Panc1 (cell line): Measurements from ENCODE around the gene SELENOT. TPM values are rescaled to one million over a fixed set of nuclear protein-coding genes. Genes with fewer than 3 reads are reported as not detected.

ENCODE experiments used
- ATAC-seq: fragments of 200-7000 bp; cut with Tn5 transposase; 2 replicates; pipeline ENCODE4 v1.9.1; 2020; ENCODE audit warnings: mild to moderate bottlenecking, moderate library complexity
- BruUV-seq: library from RNA; stranded (reverse); fragments of 400-500 nt; replicated peaks from 2 replicates; lab custom pipeline; 2021; lab: Mats Ljungman, UMichigan
- CTCF ChIA-PET: fragments of 300-600 bp; sonication (Branson Sonifier 250); formaldehyde crosslinking; loops from one replicate; lab custom pipeline; 2022; ENCODE audit warnings: antibody characterized with exemption; lab: Charles Lee
- POLR2A ChIA-PET: fragments of 300-600 bp; sonication (Branson Sonifier 250); formaldehyde crosslinking; loops from one replicate; lab custom pipeline; 2022; ENCODE audit warnings: antibody characterized with exemption; lab: Charles Lee
- DNase-seq: peaks from one replicate; pipeline ENCODE4 v3.0.0-alpha.2; 2010; ENCODE audit warnings: low read depth, low spot score
- H3K27ac ChIP-seq: 2 replicates; pipeline ENCODE4 v1.5.1; 2011; ENCODE audit warnings: mild to moderate bottlenecking, low read length, inconsistent platforms
- H3K27me3 ChIP-seq: fragments of 200-500 bp; sonication (Bioruptor generic); 2 replicates; pipeline ENCODE4 v1.6.0; 2014; ENCODE audit warnings: low read length, inconsistent platforms; ENCODE audit not compliant: control insufficient read depth, insufficient read depth
- H3K36me3 ChIP-seq: fragments of 200-500 bp; sonication (Bioruptor generic); 2 replicates; pipeline ENCODE4 v1.5.1; 2014; ENCODE audit warnings: inconsistent platforms, mild to moderate bottlenecking, low read length, moderate library complexity; ENCODE audit not compliant: control insufficient read depth, insufficient read depth
- H3K4me1 ChIP-seq: 2 replicates; pipeline ENCODE4 v1.5.1; 2011; ENCODE audit warnings: inconsistent platforms, mild to moderate bottlenecking, low read length, moderate library complexity; ENCODE audit not compliant: control insufficient read depth, insufficient read depth
- H3K4me3 ChIP-seq, 2 experiments: 2 replicates each; pipeline ENCODE4 v1.5.1; 2011 to 2012; ENCODE audit warnings: low read depth in 2 of 2, low read length in 2 of 2, mild to moderate bottlenecking in 2 of 2, inconsistent platforms in 1 of 2, moderate library complexity in 1 of 2
- H3K9me3 ChIP-seq: fragments of 200-500 bp; sonication (Bioruptor generic); 2 replicates; pipeline ENCODE4 v1.5.1; 2014; ENCODE audit warnings: low read depth, mild to moderate bottlenecking, inconsistent platforms, low read length, moderate library complexity; ENCODE audit not compliant: control insufficient read depth, insufficient read depth
- POLR2AphosphoS5 ChIP-seq: IDR thresholded peaks from 2 replicates; pipeline ENCODE4 v1.6.1; 2012; ENCODE audit warnings: mild to moderate bottlenecking, low read depth, low read length, moderate library complexity
- REST ChIP-seq, 2 experiments: IDR thresholded peaks; 2 replicates each; pipeline ENCODE4 v1.6.1; 2011 to 2012; ENCODE audit warnings: low read depth in 2 of 2, control low read depth in 1 of 2, low read length in 1 of 2, mild to moderate bottlenecking in 1 of 2, moderate library complexity in 1 of 2; ENCODE audit not compliant: insufficient read depth in 1 of 2
- SIN3A ChIP-seq: IDR thresholded peaks from 2 replicates; pipeline ENCODE4 v1.6.1; 2012; ENCODE audit warnings: low read depth, mild to moderate bottlenecking, low read length, moderate library complexity, borderline replicate concordance; ENCODE audit not compliant: insufficient read depth
- TCF7L2 ChIP-seq: IDR thresholded peaks from 2 replicates; pipeline ENCODE4 v1.6.1; 2011; ENCODE audit warnings: mild to moderate bottlenecking, low read depth, low read length, inconsistent platforms
- in situ Hi-C: cut with HindIII; loops from 2 replicates; pipeline ENCODE4 v1.10.0; 2016; ENCODE audit warnings: low sequenced_read_pairs, low pct_unique_long_range_greater_than_20kb
- intact Hi-C: fragments of 100-400 bp; cut with micrococcal nuclease; formaldehyde crosslinking; loops from one replicate; pipeline ENCODE4 v1.10.0; 2022; ENCODE audit not compliant: unreplicated experiment
- total RNA-seq: library from RNA; stranded (reverse); gene quantifications from one replicate; pipeline ENCODE4 v1.2.1, GENCODE V29; 2021; ENCODE audit not compliant: unreplicated experiment
- TF ChIP-seq, protein P1 (sequence below): fragments of 450-650 bp; IDR thresholded peaks from 2 replicates; pipeline ENCODE4 v1.5.1; 2017; ENCODE audit warnings: mild to moderate bottlenecking

SELENOT gene
- total RNA-seq, 1 experiment from 2014 or later: 114 TPM

DNA sequence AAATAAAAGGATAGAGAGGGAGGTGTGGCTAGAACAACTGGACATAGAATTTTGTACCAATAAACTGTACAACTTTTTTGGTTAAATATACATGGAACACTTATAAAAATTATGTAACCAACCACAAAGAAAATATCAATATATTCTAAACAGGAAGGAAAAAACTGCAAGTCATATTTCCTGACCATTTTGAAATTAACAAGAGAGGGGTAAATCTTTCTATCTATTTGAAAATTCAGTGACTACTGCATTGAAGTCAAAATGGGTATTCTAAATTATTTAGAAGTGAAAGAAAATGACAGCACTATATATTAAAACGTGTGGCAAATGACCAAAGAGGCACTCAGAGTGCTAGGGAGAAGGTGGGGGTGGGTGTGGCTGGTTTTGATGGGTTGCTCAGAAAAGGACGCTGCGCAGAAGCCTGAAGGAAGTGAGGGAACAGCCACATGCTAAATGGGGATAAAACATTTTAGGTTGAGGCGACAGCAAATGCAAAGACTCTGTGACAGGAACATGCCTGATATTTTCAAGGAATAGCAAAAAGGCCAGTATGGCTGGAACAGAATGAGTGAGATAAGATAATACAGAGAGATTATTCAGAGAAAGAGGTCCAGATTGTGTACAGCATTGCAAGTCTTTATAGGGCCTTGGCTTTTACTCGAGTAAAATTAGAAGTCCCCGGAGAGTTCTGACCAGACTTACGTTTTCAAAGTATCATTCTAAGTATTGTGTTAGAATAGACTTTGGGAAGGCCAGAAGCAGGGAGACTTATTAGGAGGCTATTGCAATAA is 59.5 kb downstream of the SELENOT start:
- CTCF ChIA-PET: no interaction called here
- Histone ChIP-seq H3K4me3 (no peak overlapping the region), H3K27ac (no peak overlapping the region), H3K9me3 (no peaks in the 10 kb centered on the region), H3K4me1 (no peaks in the 10 kb centered on the region), H3K36me3 (no peaks in the 10 kb centered on the region), H3K27me3 (peaks cover 7% of the 10 kb centered on the region; the same call in 1 of the 2 replicates)
- DNase-seq: no peak
- in situ Hi-C loops (no loop called here), intact Hi-C loops (no loop called here)
- no TSS peak for BruUV-seq
- ATAC-seq: no peak
- POLR2A ChIA-PET: no interaction called here
- TF ChIP-seq POLR2AphosphoS5 (no peak), REST (IDR thresholded peaks at IDR 0.05; ENCODE audit: insufficient read depth in 1 of 2, low read depth in 2 of 2, low read length in 1 of 2) (no peak), SIN3A (no peak), TCF7L2 (no peak)
- TF ChIP-seq, protein P1, sequence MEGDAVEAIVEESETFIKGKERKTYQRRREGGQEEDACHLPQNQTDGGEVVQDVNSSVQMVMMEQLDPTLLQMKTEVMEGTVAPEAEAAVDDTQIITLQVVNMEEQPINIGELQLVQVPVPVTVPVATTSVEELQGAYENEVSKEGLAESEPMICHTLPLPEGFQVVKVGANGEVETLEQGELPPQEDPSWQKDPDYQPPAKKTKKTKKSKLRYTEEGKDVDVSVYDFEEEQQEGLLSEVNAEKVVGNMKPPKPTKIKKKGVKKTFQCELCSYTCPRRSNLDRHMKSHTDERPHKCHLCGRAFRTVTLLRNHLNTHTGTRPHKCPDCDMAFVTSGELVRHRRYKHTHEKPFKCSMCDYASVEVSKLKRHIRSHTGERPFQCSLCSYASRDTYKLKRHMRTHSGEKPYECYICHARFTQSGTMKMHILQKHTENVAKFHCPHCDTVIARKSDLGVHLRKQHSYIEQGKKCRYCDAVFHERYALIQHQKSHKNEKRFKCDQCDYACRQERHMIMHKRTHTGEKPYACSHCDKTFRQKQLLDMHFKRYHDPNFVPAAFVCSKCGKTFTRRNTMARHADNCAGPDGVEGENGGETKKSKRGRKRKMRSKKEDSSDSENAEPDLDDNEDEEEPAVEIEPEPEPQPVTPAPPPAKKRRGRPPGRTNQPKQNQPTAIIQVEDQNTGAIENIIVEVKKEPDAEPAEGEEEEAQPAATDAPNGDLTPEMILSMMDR: no peak

DNA sequence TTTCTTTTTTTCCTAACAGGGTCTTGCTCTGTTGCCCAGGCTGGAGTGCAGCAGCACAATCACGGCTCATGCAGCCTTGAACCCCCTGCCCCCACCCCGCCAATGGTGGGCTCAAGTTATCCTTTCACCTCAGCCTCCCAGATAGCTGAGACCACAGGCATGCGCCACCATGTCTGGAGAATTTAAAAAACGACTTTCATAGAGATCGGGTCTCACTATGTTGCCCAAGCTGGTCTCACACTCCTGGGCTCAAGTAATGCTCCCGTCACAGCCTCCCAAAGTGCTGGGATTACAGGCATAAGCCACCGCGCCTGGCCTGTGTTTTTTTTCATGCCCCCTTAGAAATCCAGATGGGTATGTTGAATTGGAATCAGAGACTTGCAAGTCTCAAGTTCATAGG is 60.3 kb downstream of the SELENOT start:
- ChIA-PET POLR2A (interaction anchor here (0.7 kb wide), 1 partner anchor 65 kb away, joined by 3 read pairs; no protein-coding TSS in a partner anchor), CTCF (no interaction called here)
- Histone ChIP-seq H3K9me3 (no peaks in the 10 kb centered on the region), H3K36me3 (no peaks in the 10 kb centered on the region), H3K4me3 (no peak overlapping the region), H3K27ac (no peak overlapping the region), H3K4me1 (no peaks in the 10 kb centered on the region), H3K27me3 (peaks cover 10% of the 10 kb centered on the region; the same call in 1 of the 2 replicates)
- ATAC-seq: no peak
- in situ Hi-C loops: no loop called here
- intact Hi-C loops: no loop called here
- no TSS peak for BruUV-seq
- TF ChIP-seq SIN3A (no peak), TCF7L2 (no peak), POLR2AphosphoS5 (no peak), REST (IDR thresholded peaks at IDR 0.05; ENCODE audit: insufficient read depth in 1 of 2, low read depth in 2 of 2, low read length in 1 of 2) (no peak)
- TF ChIP-seq, protein P1: no peak
- DNase-seq: no peak
